Measurements from ENCODE around the gene ZNF385A.
A peak's percentile ranks its signal among the peaks of the same experiment; 100 is the strongest.

ZNF385A gene

GRCh38 chr12:54370171-54370730, 14.3 kb downstream of the ZNF385A start (continued):
- TF ChIP-seq ZNF664 (tag by site-specific recombination; IDR thresholded peaks at IDR 0.05) (no peak), ZNF2 (tag by site-specific recombination; IDR thresholded peaks at IDR 0.05) (peak; percentile 42; the same call in 1 of the 2 replicates), GLIS2 (tag by site-specific recombination; IDR thresholded peaks at IDR 0.05) (peak; percentile 42; the same call in 1 of the 2 replicates), SCRT2 (tag by site-specific recombination; IDR thresholded peaks at IDR 0.05) (no peak), SP7 (tag by site-specific recombination; IDR thresholded peaks at IDR 0.05) (0 out of 2 replicates have a peak, but pooled peaks have one; percentile 42), GLI4 (tag by site-specific recombination; IDR thresholded peaks at IDR 0.05) (peak; percentile 45; the same call in 1 of the 2 replicates), ZNF544 (tag by site-specific recombination; IDR thresholded peaks at IDR 0.05) (no peak), ZNF639 (tag by site-specific recombination; IDR thresholded peaks at IDR 0.05) (0 out of 2 replicates have a peak, but pooled peaks have one; percentile 18), ZNF692 (tag by site-specific recombination; IDR thresholded peaks at IDR 0.05) (no peak), ATF2 (tag by site-specific recombination; IDR thresholded peaks at IDR 0.05; ENCODE audit: low read depth) (no peak), ZBTB48 (tag by site-specific recombination; IDR thresholded peaks at IDR 0.05) (peak; percentile 93), ZSCAN4 (tag by site-specific recombination; IDR thresholded peaks at IDR 0.05) (no peak), HOXD13 (CRISPR knock-in tag; IDR thresholded peaks at IDR 0.05; ENCODE audit: borderline replicate concordance) (no peak), KLF8 (tag by site-specific recombination; IDR thresholded peaks at IDR 0.05) (peak; percentile 85), ZNF843 (tag by site-specific recombination; IDR thresholded peaks at IDR 0.05) (no peak), ZNF621 (tag by site-specific recombination; IDR thresholded peaks at IDR 0.05) (no peak), ZBTB1 (tag by site-specific recombination; IDR thresholded peaks at IDR 0.05) (no peak), RBAK (tag by site-specific recombination; IDR thresholded peaks at IDR 0.05) (no peak), ZBTB44 (tag by site-specific recombination; IDR thresholded peaks at IDR 0.05) (peak; percentile 40; the same call in 1 of the 2 replicates), ZNF48 (tag by site-specific recombination; IDR thresholded peaks at IDR 0.05) (no peak), ZNF214 (tag by site-specific recombination; IDR thresholded peaks at IDR 0.05; ENCODE audit: borderline replicate concordance) (no peak), ZNF366 (tag by site-specific recombination; conservative IDR thresholded peaks at IDR 0.05) (no peak; the same call in 1 of the 2 replicates), ZBTB20 (tag by site-specific recombination; IDR thresholded peaks at IDR 0.05) (no peak), ZNF311 (tag by site-specific recombination; IDR thresholded peaks at IDR 0.05; ENCODE audit: borderline replicate concordance) (no peak)
- TF ChIP-seq, protein P1, sequence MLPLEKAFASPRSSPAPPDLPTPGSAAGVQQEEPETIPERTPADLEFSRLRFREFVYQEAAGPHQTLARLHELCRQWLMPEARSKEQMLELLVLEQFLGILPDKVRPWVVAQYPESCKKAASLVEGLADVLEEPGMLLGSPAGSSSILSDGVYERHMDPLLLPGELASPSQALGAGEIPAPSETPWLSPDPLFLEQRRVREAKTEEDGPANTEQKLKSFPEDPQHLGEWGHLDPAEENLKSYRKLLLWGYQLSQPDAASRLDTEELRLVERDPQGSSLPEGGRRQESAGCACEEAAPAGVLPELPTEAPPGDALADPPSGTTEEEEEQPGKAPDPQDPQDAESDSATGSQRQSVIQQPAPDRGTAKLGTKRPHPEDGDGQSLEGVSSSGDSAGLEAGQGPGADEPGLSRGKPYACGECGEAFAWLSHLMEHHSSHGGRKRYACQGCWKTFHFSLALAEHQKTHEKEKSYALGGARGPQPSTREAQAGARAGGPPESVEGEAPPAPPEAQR (tag by site-specific recombination; IDR thresholded peaks at IDR 0.05) = no peak
- TF ChIP-seq, protein P2, sequence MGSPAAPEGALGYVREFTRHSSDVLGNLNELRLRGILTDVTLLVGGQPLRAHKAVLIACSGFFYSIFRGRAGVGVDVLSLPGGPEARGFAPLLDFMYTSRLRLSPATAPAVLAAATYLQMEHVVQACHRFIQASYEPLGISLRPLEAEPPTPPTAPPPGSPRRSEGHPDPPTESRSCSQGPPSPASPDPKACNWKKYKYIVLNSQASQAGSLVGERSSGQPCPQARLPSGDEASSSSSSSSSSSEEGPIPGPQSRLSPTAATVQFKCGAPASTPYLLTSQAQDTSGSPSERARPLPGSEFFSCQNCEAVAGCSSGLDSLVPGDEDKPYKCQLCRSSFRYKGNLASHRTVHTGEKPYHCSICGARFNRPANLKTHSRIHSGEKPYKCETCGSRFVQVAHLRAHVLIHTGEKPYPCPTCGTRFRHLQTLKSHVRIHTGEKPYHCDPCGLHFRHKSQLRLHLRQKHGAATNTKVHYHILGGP (tag by site-specific recombination; IDR thresholded peaks at IDR 0.05) = no peak
- TF ChIP-seq, protein P3, sequence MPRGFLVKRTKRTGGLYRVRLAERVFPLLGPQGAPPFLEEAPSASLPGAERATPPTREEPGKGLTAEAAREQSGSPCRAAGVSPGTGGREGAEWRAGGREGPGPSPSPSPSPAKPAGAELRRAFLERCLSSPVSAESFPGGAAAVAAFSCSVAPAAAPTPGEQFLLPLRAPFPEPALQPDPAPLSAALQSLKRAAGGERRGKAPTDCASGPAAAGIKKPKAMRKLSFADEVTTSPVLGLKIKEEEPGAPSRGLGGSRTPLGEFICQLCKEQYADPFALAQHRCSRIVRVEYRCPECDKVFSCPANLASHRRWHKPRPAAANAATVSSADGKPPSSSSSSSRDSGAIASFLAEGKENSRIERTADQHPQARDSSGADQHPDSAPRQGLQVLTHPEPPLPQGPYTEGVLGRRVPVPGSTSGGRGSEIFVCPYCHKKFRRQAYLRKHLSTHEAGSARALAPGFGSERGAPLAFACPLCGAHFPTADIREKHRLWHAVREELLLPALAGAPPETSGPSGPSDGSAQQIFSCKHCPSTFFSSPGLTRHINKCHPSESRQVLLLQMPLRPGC (tag by site-specific recombination; IDR thresholded peaks at IDR 0.05) = no peak
